Activated CD4-positive, alpha-beta T cell treated with anti-CD3 and anti-CD28 coated beads, Interleukin-2, amount 10 ng/mL, durations not matched to agents 24 days and 14 days (primary cell): Measurements from ENCODE around the gene ATPAF1. TPM values are rescaled to one million over a fixed set of nuclear protein-coding genes. Genes with fewer than 3 reads are reported as not detected.
A peak's percentile ranks its signal among the peaks of the same experiment; 100 is the strongest.
"Not testable (repeated sequence)": the region's sequence is repeated elsewhere in the genome, so short reads cannot be mapped to it uniquely, and the experiment has no call there.

Experiments used
- DNase-seq: peaks from one replicate; pipeline ENCODE4 v3.0.0; 2022
- H3K27ac Mint-ChIP-seq: one replicate; pipeline ENCODE4 v1.8.0; 2022; ENCODE audit warnings: mild to moderate bottlenecking, mixed read lengths
- H3K27me3 Mint-ChIP-seq: one replicate; pipeline ENCODE4 v1.8.0; 2022; ENCODE audit warnings: mixed read lengths
- H3K36me3 Mint-ChIP-seq: one replicate; pipeline ENCODE4 v1.8.0; 2022; ENCODE audit warnings: low read depth, mild to moderate bottlenecking, mixed read lengths
- H3K4me1 Mint-ChIP-seq: one replicate; pipeline ENCODE4 v1.8.0; 2021; ENCODE audit warnings: mixed read lengths
- H3K4me3 Mint-ChIP-seq: one replicate; pipeline ENCODE4 v1.8.0; 2022; ENCODE audit warnings: mild to moderate bottlenecking, moderate library complexity, mixed read lengths
- H3K9me3 Mint-ChIP-seq: one replicate; pipeline ENCODE4 v1.8.0; 2021; ENCODE audit warnings: mixed read lengths
- intact Hi-C: fragments of 100-400 bp; cut with micrococcal nuclease; formaldehyde crosslinking; loops from one replicate; pipeline ENCODE4 v1.15.1; 2023
- total RNA-seq: library from RNA; stranded (reverse); gene quantifications from 2 replicates; pipeline ENCODE4 v1.2.3, GENCODE V29; 2022

Gene ATPAF1
- total RNA-seq, 1 donor from 2014 or later: 43.1 TPM

DNA sequence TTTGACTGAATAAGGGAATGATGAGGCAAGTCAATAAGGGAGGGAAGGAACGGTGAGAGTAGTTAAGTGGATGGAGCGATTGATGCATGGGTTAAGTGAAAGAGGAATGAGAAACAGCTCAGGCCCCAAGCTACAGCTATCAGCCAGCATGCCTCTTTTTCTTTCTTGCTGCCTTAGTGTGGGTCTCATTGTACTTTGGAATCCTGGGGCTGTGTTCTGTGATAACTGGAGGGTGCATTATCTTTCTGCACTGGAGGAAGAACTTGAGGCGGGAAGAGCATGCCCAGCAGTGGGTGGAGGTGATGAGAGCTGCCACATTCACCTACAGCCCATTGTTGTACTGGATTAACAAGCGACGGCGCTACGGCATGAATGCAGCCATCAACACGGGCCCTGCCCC lies 4.5 kb upstream of the ATPAF1 start:
- H3K4me3 Mint-ChIP-seq: no peak overlapping the region
- no peaks in the 10 kb centered on the region for H3K27me3 Mint-ChIP-seq
- H3K4me1 Mint-ChIP-seq: peaks cover 34% of the 10 kb centered on the region
- no peak overlapping the region for H3K27ac Mint-ChIP-seq
- no peak for DNase-seq
- peaks cover 23% of the 10 kb centered on the region for H3K36me3 Mint-ChIP-seq
- H3K9me3 Mint-ChIP-seq: no peaks in the 10 kb centered on the region
- intact Hi-C loops: no loop called here

DNA sequence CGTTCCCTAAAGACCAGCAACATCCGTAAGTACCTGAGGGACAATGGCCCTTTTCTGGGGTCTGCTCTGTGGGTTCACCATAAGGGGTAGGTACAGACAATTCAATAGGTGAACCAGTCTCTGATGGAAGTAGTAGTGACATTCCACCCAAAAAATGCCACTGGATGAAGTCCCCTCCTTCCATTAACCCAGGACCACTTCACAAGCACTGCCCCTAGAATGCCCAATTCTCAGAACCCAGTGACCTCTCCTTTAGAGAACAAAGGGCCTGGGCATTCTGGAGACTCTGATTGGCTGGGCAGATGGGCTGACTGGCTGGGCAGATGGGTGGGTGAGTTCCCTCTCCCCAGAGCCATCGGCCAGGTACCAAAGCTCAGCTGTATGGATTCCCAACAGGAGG lies 3.4 kb upstream of the ATPAF1 start, which contains the start of gene TEX38:
TEX38 (plus strand) TSS at position 301 of the 400 bp plus-strand sequence; CDS start at position 382, 81 bp downstream.
- intact Hi-C loops: no loop called here
- no peaks in the 10 kb centered on the region for H3K9me3 Mint-ChIP-seq
- peaks cover 35% of the 10 kb centered on the region for H3K4me1 Mint-ChIP-seq
- H3K36me3 Mint-ChIP-seq: peaks cover 13% of the 10 kb centered on the region
- DNase-seq: peak; percentile 51
- H3K4me3 Mint-ChIP-seq: no peak within 1 kb of the TSS
- no peaks in the 10 kb centered on the region for H3K27me3 Mint-ChIP-seq
- H3K27ac Mint-ChIP-seq: no peak within 1 kb of the TSS

- Mint-ChIP-seq H3K27me3 (no peaks in the 10 kb centered on the region), H3K9me3 (no peaks in the 10 kb centered on the region), H3K4me1 (peaks cover 25% of the 10 kb centered on the region), H3K27ac (no peak overlapping the region), H3K4me3 (no peak overlapping the region), H3K36me3 (peaks cover 10% of the 10 kb centered on the region)
- peak; percentile 47 for DNase-seq
- intact Hi-C loops: no loop called here
These were observed 2.0 kb upstream of the ATPAF1 start for GRCh38 chr1:46670134-46670533.

DNA sequence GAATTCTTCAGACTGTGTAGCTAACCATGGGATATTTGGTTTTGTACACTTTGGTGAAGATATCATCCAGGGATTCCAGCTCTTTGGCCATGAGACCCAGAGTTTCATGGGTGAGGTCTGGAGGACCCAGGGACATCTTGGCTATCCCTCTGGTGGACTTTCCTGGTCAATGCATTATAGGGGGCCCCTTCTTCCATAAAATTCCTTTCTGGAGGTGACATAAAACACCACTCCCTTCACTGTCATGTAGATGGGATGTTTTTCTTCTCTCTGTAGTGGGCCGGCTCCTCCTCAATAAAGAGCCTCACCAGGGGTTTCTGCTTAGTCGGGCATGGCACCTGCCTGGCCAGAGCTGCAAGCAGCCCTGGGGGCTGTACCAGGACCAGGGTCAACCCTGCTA lies 2.2 kb downstream of the ATPAF1 start:
- Mint-ChIP-seq H3K9me3 (no peaks in the 10 kb centered on the region), H3K4me3 (peak overlapping the region; percentile 88), H3K4me1 (peaks cover 16% of the 10 kb centered on the region), H3K27ac (no peak overlapping the region), H3K36me3 (peaks cover 17% of the 10 kb centered on the region), H3K27me3 (no peaks in the 10 kb centered on the region)
- DNase-seq: no peak
- intact Hi-C loops: no loop called here

DNA sequence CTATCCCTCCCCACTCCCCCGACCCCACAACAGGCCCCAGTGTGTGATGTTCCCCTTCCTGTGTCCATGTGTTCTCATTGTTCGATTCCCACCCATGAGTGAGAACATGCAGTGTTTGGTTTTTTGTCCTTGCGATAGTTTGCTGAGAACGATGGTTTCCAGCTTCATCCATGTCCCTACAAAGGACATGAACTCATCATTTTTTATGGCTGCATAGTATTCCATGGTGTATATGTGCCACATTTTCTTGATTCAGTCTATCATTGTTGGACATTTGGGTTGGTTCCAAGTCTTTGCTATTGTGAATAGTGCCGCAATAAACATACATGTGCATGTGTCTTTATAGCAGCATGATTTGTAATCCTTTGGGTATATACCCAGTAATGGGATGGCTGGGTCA lies 5.2 kb downstream of the ATPAF1 start:
- peaks cover 22% of the 10 kb centered on the region for H3K36me3 Mint-ChIP-seq
- not testable (repeated sequence) for H3K4me3 Mint-ChIP-seq, H3K27ac Mint-ChIP-seq

GRCh38 chr1:46660116-46660515 lies 8.0 kb downstream of the ATPAF1 start:
- Mint-ChIP-seq H3K36me3 (peaks cover 39% of the 10 kb centered on the region), H3K4me1 (peaks cover 13% of the 10 kb centered on the region)
- DNase-seq, intact Hi-C loops, H3K27ac Mint-ChIP-seq, H3K4me3 Mint-ChIP-seq, H3K9me3 Mint-ChIP-seq, H3K27me3 Mint-ChIP-seq: not testable (repeated sequence)

More for the DNA sequence above, 5.2 kb downstream of the ATPAF1 start:
- intact Hi-C loops, DNase-seq, H3K27me3 Mint-ChIP-seq, H3K9me3 Mint-ChIP-seq: not testable (repeated sequence)
- peaks cover 25% of the 10 kb centered on the region for H3K4me1 Mint-ChIP-seq

DNA sequence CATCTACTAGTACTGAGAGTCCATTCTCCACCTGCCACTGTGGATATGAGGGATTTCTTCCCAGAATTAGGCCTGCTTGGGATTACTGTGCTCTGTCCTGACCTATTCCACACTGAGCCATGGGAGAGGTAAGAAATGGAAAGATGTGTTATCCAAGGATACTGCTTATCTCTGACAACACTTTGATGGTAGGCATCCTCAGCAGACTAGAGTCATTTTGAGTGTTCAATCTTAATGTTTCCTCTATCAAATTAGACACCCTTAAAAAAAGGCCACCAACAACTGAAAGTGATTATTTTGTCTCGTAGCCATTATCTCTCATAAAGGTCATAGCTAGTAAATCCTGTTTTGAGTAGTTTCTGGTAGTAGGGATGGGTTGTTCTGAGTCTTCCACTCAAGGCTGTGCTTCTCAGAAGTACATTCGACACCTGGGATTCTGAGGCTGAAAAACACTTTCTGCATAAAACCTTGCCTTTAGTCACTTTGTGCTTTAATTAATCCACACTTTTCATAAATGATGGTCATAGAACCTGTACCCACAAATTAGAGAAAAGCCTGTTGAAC lies 8.8 kb downstream of the ATPAF1 start:
- intact Hi-C loops: no loop called here
- H3K36me3 Mint-ChIP-seq: peaks cover 39% of the 10 kb centered on the region
- no peak for DNase-seq
- no peaks in the 10 kb centered on the region for H3K27me3 Mint-ChIP-seq
- peaks cover 6% of the 10 kb centered on the region for H3K9me3 Mint-ChIP-seq
- H3K27ac Mint-ChIP-seq: no peak overlapping the region
- H3K4me3 Mint-ChIP-seq: no peak overlapping the region
- H3K4me1 Mint-ChIP-seq: peaks cover 11% of the 10 kb centered on the region

DNA sequence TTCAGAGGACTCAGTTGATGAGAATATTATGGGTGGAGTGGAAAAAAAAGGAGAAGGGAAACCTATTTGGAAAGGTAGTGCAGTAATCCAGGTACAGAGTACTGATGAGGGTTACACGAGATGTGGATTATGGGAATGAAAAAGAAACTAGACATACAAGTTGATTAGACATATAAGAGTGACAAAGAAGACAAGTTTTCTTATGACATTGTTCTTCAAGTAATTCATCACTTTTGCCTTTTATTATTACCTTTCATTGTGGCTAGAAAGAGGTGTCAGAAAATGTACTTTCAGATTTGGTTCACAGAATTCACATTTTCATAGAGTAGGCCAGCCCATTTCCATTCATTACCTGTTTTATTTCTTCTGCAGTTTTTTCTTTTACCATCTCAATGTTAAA lies 10.4 kb downstream of the ATPAF1 start:
- Mint-ChIP-seq H3K9me3 (peaks cover 6% of the 10 kb centered on the region), H3K4me1 (peaks cover 22% of the 10 kb centered on the region), H3K27me3 (no peaks in the 10 kb centered on the region), H3K27ac (peak overlapping the region; percentile 23), H3K36me3 (peaks cover 40% of the 10 kb centered on the region), H3K4me3 (no peak overlapping the region)
- no peak for DNase-seq
- intact Hi-C loops: no loop called here

DNA sequence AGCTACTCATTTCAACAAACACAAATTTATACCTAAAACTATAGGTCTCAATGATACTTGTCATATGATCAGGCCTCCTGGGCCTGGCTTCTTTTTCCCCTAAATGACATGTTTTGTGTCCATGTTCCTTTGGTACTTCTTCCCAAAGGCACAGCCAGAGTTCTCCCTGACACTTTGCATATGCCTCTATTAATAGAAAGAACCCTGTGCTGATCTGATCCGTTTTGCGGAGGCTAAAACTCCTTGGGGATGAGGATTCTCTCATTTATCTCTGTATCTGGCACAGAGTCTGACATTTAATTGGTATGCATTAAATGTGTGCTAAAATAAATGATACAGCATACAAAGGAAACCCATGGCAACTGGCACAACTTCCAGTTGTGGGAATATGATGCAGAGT lies 11.5 kb downstream of the ATPAF1 start:
- DNase-seq: no peak
- Mint-ChIP-seq H3K4me1 (peaks cover 23% of the 10 kb centered on the region), H3K36me3 (peaks cover 47% of the 10 kb centered on the region), H3K27ac (no peak overlapping the region), H3K27me3 (no peaks in the 10 kb centered on the region), H3K4me3 (no peak overlapping the region), H3K9me3 (peaks cover 6% of the 10 kb centered on the region)
- intact Hi-C loops: no loop called here

DNA sequence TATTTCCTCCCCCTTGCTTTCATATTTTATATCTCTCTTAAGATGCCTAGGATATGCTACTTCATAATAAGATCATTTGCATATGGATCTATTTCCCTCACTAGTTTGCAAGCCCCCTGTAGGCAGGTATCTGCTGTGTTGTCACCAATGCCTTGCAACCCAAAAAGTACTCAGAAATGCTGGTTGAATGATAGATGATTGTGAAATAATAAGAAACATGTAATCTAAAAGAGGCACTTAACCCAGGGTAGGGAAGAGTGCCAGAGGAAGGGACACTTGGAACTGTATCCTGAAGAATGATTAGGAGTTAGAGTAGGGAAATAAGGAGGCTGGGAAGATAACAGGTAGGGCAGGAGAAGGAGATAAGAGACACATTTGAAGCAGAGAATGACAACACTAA lies 12.3 kb downstream of the ATPAF1 start:
- intact Hi-C loops: no loop called here
- Mint-ChIP-seq H3K36me3 (peaks cover 52% of the 10 kb centered on the region), H3K27ac (no peak overlapping the region), H3K27me3 (no peaks in the 10 kb centered on the region), H3K9me3 (peaks cover 6% of the 10 kb centered on the region), H3K4me1 (peaks cover 23% of the 10 kb centered on the region), H3K4me3 (no peak overlapping the region)
- DNase-seq: no peak

DNA sequence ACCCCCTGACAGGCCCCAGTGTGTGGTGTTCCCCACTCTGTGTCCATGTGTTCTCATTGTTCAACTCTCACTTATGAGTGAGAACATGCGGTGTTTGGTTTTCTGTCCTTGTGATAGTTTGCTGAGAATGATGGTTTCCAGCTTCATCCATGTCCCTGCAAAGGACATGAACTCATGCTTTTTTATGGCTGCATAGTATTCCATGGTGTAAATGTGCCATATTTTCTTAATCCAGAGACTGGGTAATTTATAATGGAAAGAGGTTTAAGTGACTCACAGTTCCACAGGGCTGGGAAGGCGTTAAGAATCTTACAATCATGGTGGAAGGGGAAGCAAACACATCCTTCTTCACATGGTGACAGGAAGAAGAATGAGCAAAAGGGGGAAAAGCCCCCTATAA lies 13.5 kb downstream of the ATPAF1 start:
- Mint-ChIP-seq H3K4me1 (peaks cover 17% of the 10 kb centered on the region), H3K27ac (peak overlapping the region; percentile 15), H3K36me3 (peaks cover 63% of the 10 kb centered on the region), H3K9me3 (peaks cover 15% of the 10 kb centered on the region)
- intact Hi-C loops, DNase-seq, H3K4me3 Mint-ChIP-seq, H3K27me3 Mint-ChIP-seq: not testable (repeated sequence)

- peaks cover 15% of the 10 kb centered on the region for H3K4me1 Mint-ChIP-seq
- no peaks in the 10 kb centered on the region for H3K27me3 Mint-ChIP-seq
- peaks cover 15% of the 10 kb centered on the region for H3K9me3 Mint-ChIP-seq
- H3K36me3 Mint-ChIP-seq: peaks cover 65% of the 10 kb centered on the region
- intact Hi-C loops: no loop called here
- DNase-seq: no peak
- peak overlapping the region; percentile 41 for H3K27ac Mint-ChIP-seq
- H3K4me3 Mint-ChIP-seq: no peak overlapping the region
These were observed 14.2 kb downstream of the ATPAF1 start for GRCh38 chr1:46654012-46654411.

GRCh38 chr1:46653405-46653958 lies 14.7 kb downstream of the ATPAF1 start:
- Mint-ChIP-seq H3K4me1 (peaks cover 15% of the 10 kb centered on the region), H3K27ac (peak overlapping the region; percentile 31), H3K9me3 (peaks cover 15% of the 10 kb centered on the region), H3K27me3 (no peaks in the 10 kb centered on the region), H3K4me3 (no peak overlapping the region), H3K36me3 (peaks cover 69% of the 10 kb centered on the region)
- no peak for DNase-seq
- intact Hi-C loops: no loop called here

GRCh38 chr1:46652321-46653100 lies 15.7 kb downstream of the ATPAF1 start:
- Mint-ChIP-seq H3K27me3 (no peaks in the 10 kb centered on the region), H3K36me3 (peaks cover 70% of the 10 kb centered on the region), H3K4me3 (no peak overlapping the region), H3K9me3 (peaks cover 15% of the 10 kb centered on the region), H3K4me1 (peaks cover 13% of the 10 kb centered on the region), H3K27ac (peak overlapping the region; percentile 40)
- intact Hi-C loops: no loop called here
- DNase-seq: no peak
